Amniotic stem cell (primary cell): Measurements from ENCODE around the gene GPR107.
"Not testable (repeated sequence)": the region's sequence is repeated elsewhere in the genome, so short reads cannot be mapped to it uniquely, and the experiment has no call there.

ENCODE experiments used
- DNase-seq: peaks from one replicate; lab custom pipeline; 2025; lab: John Stamatoyannopoulos, UW

GPR107 gene

GRCh38 chr9:130053504-130054324 lies at the start of gene GPR107:
Gene GPR107, plus strand, starts transcription at chr9:130053906. Its CDS starts 27 bp downstream, at chr9:130053933.
- DNase-seq: peak; percentile 69

GRCh38 chr9:130003943-130004552 lies 49.7 kb upstream of the GPR107 start:
- DNase-seq: no peak

GRCh38 chr9:130006952-130007351 lies 46.8 kb upstream of the GPR107 start:
- DNase-seq: not testable (repeated sequence)

GRCh38 chr9:130008538-130008937 lies 45.2 kb upstream of the GPR107 start:
- no peak for DNase-seq

- not testable (repeated sequence) for DNase-seq
These were observed 44.2 kb upstream of the GPR107 start for GRCh38 chr9:130009546-130009945.

- DNase-seq: no peak
These were observed 43.3 kb upstream of the GPR107 start for GRCh38 chr9:130010151-130010988.

GRCh38 chr9:130013326-130013725 lies 40.4 kb upstream of the GPR107 start:
- no peak for DNase-seq

- no peak for DNase-seq
These were observed 38.2 kb upstream of the GPR107 start for GRCh38 chr9:130015353-130016019.

GRCh38 chr9:130017076-130017475 lies 36.6 kb upstream of the GPR107 start:
- DNase-seq: no peak

GRCh38 chr9:130017510-130017909 lies 36.2 kb upstream of the GPR107 start:
- not testable (repeated sequence) for DNase-seq

GRCh38 chr9:130018265-130018664 lies 35.4 kb upstream of the GPR107 start:
- no peak for DNase-seq

GRCh38 chr9:130020618-130021017 lies 33.1 kb upstream of the GPR107 start:
- no peak for DNase-seq

- no peak for DNase-seq
These were observed 32.6 kb upstream of the GPR107 start for GRCh38 chr9:130021123-130021522.

GRCh38 chr9:130021842-130022241 lies 31.9 kb upstream of the GPR107 start:
- not testable (repeated sequence) for DNase-seq

GRCh38 chr9:130022566-130023143 lies 31.1 kb upstream of the GPR107 start:
- DNase-seq: no peak

- no peak for DNase-seq
These were observed 30.4 kb upstream of the GPR107 start for GRCh38 chr9:130023144-130023787.

GRCh38 chr9:130023994-130024596 lies 29.6 kb upstream of the GPR107 start:
- DNase-seq: no peak

GRCh38 chr9:130024597-130024994 lies 29.1 kb upstream of the GPR107 start:
- no peak for DNase-seq

- DNase-seq: no peak
These were observed 26.9 kb upstream of the GPR107 start for GRCh38 chr9:130026583-130027340.
